ENCODE data around the gene GPR142. TPM values are rescaled to one million over a fixed set of nuclear protein-coding genes. Genes with fewer than 3 reads are reported as not detected.

Gene GPR142
- total RNA-seq, 1 experiment from 2014 or later = 0.33 TPM

- no peaks in the 10 kb centered on the region for H3K9me3 ChIP-seq (ENCODE audit: control insufficient read depth, low read depth, low read length)
- H3T11ph ChIP-seq (ENCODE audit: low read length) = no peak overlapping the region
- no peak overlapping the region for H3K4ac ChIP-seq (ENCODE audit: low read depth, low read length)
- peaks cover 9% of the 10 kb centered on the region for H3K27me3 Mint-ChIP-seq (ENCODE audit: low read depth)
- no peak overlapping the region for H3K27ac Mint-ChIP-seq
- no peak overlapping the region for H3K4me2 ChIP-seq (ENCODE audit: insufficient read depth, insufficient read length, low read length)
- no peak for TF ChIP-seq CTCF (conservative IDR thresholded peaks at IDR 0.05)
- H3K27ac ChIP-seq (ENCODE audit: insufficient read length, low read depth, low read length) = no peak overlapping the region
- peaks cover 6 to 12% of the 10 kb centered on the region in 2 experiments for H3K4me1 Mint-ChIP-seq
- no peaks in the 10 kb centered on the region for H4K20me1 ChIP-seq (ENCODE audit: control insufficient read depth, insufficient read depth, insufficient read length)
- no peak overlapping the region for H4K8ac ChIP-seq (replicated peaks; ENCODE audit: insufficient read length, low read depth, low read length)
- H2BK15ac ChIP-seq (ENCODE audit: low read depth, low read length) = no peak overlapping the region
- H3K79me1 ChIP-seq (ENCODE audit: insufficient read depth, low read depth, low read length, poor library complexity, severe bottlenecking) = no peaks in the 10 kb centered on the region
- peaks cover 0 to 1% (median 0%) of the 10 kb centered on the region in 3 experiments; a peak in 3 of 7 replicates for H3K36me3 Mint-ChIP-seq (ENCODE audit: insufficient read depth in 1 of 3, low read depth in 3 of 3)
- no peak overlapping the region for H2BK120ac ChIP-seq (ENCODE audit: low read depth, low read length, poor library complexity, severe bottlenecking)
- H3K14ac ChIP-seq (ENCODE audit: insufficient read depth, low read length) = no peak overlapping the region
- no peak overlapping the region for H3K9ac ChIP-seq (ENCODE audit: extremely low read depth, insufficient read length, low read length)
- H3K9me3 Mint-ChIP-seq = peaks cover 0 to 1% of the 10 kb centered on the region in 2 experiments; a peak in 2 of 5 replicates
- H2AK5ac ChIP-seq (ENCODE audit: insufficient read length, low read length) = no peak overlapping the region
- no peak overlapping the region for H2AFZ ChIP-seq (ENCODE audit: low read length)
- H2BK12ac ChIP-seq (ENCODE audit: insufficient read length, low read depth, low read length) = no peak overlapping the region
- no peak overlapping the region for H3K23ac ChIP-seq (ENCODE audit: insufficient read length, low read depth, low read length)
- no peak overlapping the region; a peak in 1 of 5 replicates for H3K4me3 Mint-ChIP-seq
- no peak overlapping the region for H3K18ac ChIP-seq (ENCODE audit: insufficient read length, low read depth, low read length)
- no peak overlapping the region for H4K91ac ChIP-seq (ENCODE audit: insufficient read length, low read depth, low read length)
- no peak overlapping the region for H2BK20ac ChIP-seq (ENCODE audit: low read depth, low read length, poor library complexity, severe bottlenecking)
- no peak overlapping the region for H4K5ac ChIP-seq (ENCODE audit: insufficient read length, low read depth, low read length)
- no peak for DNase-seq
- H3K23me2 ChIP-seq (ENCODE audit: insufficient read length, low read depth, low read length, poor library complexity, severe bottlenecking) = no peaks in the 10 kb centered on the region
- no peak overlapping the region for H3K56ac ChIP-seq (ENCODE audit: insufficient read length, low read depth, low read length)
- H3K4me1 ChIP-seq (ENCODE audit: insufficient read depth, low read length) = no peaks in the 10 kb centered on the region
- no peaks in the 10 kb centered on the region for H3K27me3 ChIP-seq (ENCODE audit: insufficient read depth, low read length)
- no peaks in the 10 kb centered on the region for H3K79me2 ChIP-seq (ENCODE audit: insufficient read depth, low read length)
- no CpG with 5 or more reads among the region's 13 CpGs for WGBS (ENCODE audit: extremely low coverage, insufficient read length, low lambda C conversion rate)
- H2BK5ac ChIP-seq (ENCODE audit: insufficient read length, low read length) = no peak overlapping the region
Measured at GRCh38 chr17:74415608-74416396, 48.5 kb downstream of the GPR142 start.
